ENCODE measurements around the gene C9orf57.

DNA sequence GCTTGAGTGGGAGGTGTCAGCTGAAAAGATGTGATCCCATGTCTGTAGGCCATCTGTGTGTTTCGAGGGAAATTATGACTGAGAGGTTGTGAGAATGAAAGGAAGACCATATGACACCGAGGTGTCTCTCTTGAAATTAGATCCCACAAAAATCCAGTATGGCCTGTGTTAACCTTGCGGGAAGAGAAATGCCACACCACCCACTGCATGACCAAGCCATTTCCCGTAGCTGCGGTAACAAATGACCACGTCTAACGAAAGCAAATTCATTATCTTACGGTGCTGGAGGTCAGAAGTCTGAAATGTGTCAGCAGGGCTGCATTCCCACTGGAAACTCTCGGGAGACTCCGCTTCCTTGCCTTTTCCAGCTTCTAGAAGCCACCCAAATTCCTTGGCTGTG, 11.6 kb downstream of the C9orf57 start:
- TF ChIP-seq, protein P1, sequence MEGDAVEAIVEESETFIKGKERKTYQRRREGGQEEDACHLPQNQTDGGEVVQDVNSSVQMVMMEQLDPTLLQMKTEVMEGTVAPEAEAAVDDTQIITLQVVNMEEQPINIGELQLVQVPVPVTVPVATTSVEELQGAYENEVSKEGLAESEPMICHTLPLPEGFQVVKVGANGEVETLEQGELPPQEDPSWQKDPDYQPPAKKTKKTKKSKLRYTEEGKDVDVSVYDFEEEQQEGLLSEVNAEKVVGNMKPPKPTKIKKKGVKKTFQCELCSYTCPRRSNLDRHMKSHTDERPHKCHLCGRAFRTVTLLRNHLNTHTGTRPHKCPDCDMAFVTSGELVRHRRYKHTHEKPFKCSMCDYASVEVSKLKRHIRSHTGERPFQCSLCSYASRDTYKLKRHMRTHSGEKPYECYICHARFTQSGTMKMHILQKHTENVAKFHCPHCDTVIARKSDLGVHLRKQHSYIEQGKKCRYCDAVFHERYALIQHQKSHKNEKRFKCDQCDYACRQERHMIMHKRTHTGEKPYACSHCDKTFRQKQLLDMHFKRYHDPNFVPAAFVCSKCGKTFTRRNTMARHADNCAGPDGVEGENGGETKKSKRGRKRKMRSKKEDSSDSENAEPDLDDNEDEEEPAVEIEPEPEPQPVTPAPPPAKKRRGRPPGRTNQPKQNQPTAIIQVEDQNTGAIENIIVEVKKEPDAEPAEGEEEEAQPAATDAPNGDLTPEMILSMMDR (conservative IDR thresholded peaks at IDR 0.05 in 1 of 2, IDR thresholded peaks at IDR 0.05 in 1 of 2; ENCODE audit: low read depth in 1 of 2, low read length in 2 of 2), result no peak
- no peak for TF ChIP-seq EZH2 (IDR thresholded peaks at IDR 0.05; ENCODE audit: low read length, missing control alignments)

Data from fibroblast of lung (primary cell).